Measurements from ENCODE around the gene PROC.
"Not testable (repeated sequence)": the region's sequence is repeated elsewhere in the genome, so short reads cannot be mapped to it uniquely, and the experiment has no call there.

Gene PROC

DNA sequence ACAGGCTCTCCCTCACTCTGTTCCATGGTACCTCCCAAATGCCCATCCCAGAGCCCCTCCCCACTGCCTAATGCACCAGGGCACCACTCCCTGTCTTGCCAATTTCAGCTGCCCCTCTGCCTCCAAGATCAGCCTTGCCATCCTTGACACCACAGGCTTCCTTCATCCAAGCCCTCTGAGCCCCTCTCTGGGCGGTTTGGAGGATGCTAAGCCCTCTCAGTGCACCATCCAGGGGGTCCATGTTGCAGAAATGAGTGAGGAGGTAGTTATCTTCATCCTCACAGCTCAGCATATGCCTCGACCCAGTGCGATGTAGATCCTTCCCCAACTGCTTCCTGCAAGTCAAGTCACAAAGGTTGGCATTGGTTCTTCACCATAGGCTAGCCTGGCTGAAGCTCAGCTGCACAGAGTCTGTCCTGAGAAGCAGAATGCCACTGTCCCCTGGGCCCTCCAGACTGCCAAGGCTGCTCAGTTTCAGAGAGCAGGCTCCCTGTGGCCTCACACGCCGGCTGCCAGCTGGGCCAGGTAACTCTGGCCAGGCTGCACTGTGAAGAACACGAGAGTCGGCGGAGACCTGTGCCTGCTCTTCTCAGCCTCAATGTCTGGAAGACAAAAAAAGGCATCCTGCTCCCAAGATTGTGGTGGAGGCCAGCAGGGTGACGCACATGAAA is 20.5 kb upstream of the PROC start:
- DNase-seq, result no peak

GRCh38 chr2:127398239-127398590 is 20.0 kb upstream of the PROC start:
- DNase-seq, result peak; percentile 76

DNA sequence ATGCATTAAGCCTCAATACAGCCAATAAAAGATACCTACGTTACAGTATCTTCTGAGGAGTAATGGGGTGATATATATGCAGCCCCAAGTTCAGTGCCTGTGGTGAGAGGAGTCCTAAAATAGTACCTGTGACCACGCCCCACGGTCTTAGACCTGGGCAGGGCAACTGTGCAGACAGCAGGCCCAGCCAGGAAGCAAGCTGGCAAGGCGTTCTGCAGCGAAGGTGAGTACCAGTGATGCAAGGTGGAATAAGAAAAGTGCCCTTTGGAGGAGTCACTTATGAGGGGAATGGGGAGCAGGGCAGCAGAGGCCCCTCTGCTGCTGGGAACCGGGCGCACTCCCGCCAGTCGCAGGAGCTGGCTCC is 17.7 kb upstream of the PROC start:
- no peak for DNase-seq

DNA sequence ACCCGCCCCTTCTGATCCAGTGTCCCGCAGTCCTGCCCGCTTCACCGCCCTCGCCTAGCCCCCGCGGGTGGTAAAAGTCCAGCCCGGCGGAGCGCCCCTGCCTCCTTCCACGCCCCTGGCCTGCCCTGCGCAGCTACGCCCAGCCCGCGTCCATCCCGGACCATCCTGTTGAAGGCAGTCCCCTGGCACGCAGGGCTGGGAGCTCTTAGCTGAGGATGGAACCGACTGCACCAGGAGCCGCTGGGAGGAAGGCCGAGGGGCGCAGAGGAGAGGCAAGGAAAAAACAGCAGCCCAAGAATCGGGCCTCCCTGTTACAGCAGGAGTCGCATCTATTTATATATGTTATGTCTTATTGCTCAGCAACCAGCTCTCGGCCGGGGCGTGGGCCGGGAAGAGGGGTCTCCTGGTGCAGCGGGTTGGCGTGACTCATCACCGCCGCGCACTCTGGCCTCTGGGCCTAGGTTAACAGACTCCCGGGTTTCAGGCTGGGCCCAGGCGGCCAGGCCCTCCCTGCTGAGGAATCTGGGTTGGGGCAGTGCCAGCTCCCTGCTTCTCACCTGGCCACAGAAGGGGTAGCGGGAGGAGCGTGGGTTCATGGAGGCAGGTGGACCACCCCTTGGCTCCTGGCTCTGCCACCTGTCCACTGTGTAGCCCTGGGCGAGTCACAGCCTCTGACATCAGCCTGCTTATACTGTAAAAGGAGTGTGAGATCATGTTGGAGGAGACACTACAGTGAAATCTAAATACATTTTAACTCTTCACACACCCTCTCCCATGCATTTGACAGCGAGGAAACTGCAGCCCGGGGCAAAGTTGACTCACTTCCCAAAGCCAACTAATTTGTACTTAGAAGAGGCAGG is 17.1 kb upstream of the PROC start:
- DNase-seq, result no peak

- no peak for DNase-seq
These were observed 16.2 kb upstream of the PROC start for GRCh38 chr2:127401757-127402695.

GRCh38 chr2:127403460-127403859 is 14.8 kb upstream of the PROC start:
- DNase-seq, result no peak

GRCh38 chr2:127404466-127405254 is 13.6 kb upstream of the PROC start:
- DNase-seq, result no peak

DNA sequence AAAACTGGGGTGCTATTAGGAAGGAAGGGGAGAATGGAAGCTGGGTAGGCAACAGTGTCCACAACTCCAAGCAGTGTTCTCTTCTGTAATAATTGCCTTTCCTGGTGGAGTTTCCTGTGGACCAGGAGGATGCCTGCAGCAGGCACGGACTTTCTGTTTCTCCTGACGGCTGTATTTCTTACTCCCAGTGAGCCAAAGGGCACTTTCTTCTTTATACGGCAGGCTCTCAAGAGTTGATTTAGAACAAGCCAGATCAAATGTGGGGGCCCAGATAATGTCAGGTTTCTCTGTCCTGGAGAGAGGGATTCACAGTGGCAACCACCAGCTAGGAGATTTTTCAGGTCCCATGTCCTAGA is 13.0 kb upstream of the PROC start:
- DNase-seq, result no peak

GRCh38 chr2:127406454-127406853 is 11.8 kb upstream of the PROC start:
- DNase-seq, result no peak

GRCh38 chr2:127407091-127407490 is 11.1 kb upstream of the PROC start:
- DNase-seq, result no peak

- no peak for DNase-seq
These were observed 10.6 kb upstream of the PROC start for GRCh38 chr2:127407661-127408003.

- DNase-seq, result peak; percentile 82
These were observed 10.0 kb upstream of the PROC start for GRCh38 chr2:127408004-127408806.

- DNase-seq, result no peak
These were observed 9.5 kb upstream of the PROC start for GRCh38 chr2:127408807-127409099.

- DNase-seq, result not testable (repeated sequence)
These were observed 8.5 kb upstream of the PROC start for GRCh38 chr2:127409716-127410115.

DNA sequence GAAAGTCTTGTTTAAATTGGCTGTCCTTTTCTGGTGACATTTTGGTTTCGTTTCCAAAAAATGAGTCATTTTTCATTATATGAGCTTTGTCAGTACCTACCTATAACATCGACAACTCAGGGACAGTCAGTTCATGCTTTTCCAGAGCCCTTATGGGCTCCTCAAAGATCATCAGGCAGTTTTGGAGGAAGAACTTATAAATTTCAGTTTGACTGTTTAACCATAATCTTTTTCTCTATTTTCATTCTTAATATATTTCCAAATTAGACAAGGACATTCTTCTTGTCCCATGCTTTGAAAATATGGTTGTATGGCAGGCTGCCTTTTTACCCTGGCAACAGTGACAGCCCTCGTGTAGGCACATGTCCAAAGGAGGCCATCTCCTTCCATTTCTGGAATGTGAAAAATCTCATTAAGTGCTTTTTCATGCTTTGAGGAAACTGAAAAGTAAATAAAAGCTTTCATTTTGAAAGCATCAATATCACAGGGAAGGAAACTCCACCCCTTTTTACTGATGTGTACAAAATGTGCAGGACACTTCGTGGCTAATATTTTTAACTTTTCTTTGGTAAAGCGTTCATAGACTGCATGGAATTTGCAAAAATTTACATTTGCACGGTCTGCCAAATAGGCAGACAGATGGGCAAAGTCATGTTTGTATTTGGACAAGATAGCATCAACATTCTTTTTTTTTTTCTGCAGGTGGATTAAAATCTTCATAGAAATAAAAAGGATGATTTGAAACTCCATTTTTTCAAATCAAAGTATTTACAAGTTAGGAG is 7.2 kb upstream of the PROC start:
- peak; percentile 78 for DNase-seq

GRCh38 chr2:127411653-127412369 is 6.4 kb upstream of the PROC start:
- no peak for DNase-seq

DNA sequence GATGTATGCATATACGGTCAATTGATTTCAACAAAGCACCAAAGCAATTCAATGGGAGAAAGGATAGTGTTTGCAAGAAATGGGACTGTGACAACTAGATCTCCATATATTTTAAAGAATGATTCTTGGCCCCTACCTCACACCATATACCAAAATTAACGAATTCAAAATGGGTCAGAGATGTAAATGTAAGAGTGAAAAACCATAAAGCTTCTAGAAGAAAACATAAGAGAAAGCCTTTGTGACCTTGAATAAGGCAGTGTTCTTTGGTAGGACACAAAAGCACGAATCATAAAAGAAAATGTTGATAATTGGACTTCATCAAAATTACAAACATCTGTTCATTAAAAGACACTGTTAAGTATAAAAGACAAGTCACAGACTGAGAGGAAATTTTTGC is 5.0 kb upstream of the PROC start:
- no peak for DNase-seq

GRCh38 chr2:127413782-127414637 is 4.2 kb upstream of the PROC start:
- DNase-seq, result peak; percentile 48

All from kidney glomerular epithelial cell (primary cell).